Activated naive CD8-positive, alpha-beta T cell treated with anti-CD3 and anti-CD28 coated beads, Interleukin-2, amount 10 ng/mL, durations not matched to agents 7 days and 5 days (primary cell): Measurements from ENCODE around the gene KRT78. TPM values are rescaled to one million over a fixed set of nuclear protein-coding genes. Genes with fewer than 3 reads are reported as not detected.
"Not testable (repeated sequence)": the region's sequence is repeated elsewhere in the genome, so short reads cannot be mapped to it uniquely, and the experiment has no call there.

Source experiments
- ATAC-seq: fragments of 150-1000 bp; cut with Tn5 transposase; one replicate; pipeline ENCODE4 v1.10.0; 2021; ENCODE audit warnings: low read depth, moderate library complexity
- POLR2A ChIA-PET: fragments of 350-600 bp; sonication (Branson Sonifier 250); formaldehyde crosslinking; loops from one replicate; lab custom pipeline; 2021; ENCODE audit warnings: antibody characterized with exemption; lab: Charles Lee
- DNase-seq: peaks from one replicate; pipeline ENCODE4 v3.0.0; 2021
- H3K27ac Mint-ChIP-seq: one replicate; pipeline ENCODE4 v1.8.0; 2022; ENCODE audit warnings: mild to moderate bottlenecking, mixed read lengths
- H3K27me3 Mint-ChIP-seq: one replicate; pipeline ENCODE4 v1.8.0; 2022; ENCODE audit warnings: mild to moderate bottlenecking, moderate library complexity, mixed read lengths
- H3K36me3 Mint-ChIP-seq: one replicate; pipeline ENCODE4 v1.8.0; 2021; ENCODE audit warnings: mild to moderate bottlenecking, mixed read lengths
- H3K4me1 Mint-ChIP-seq: one replicate; pipeline ENCODE4 v1.8.0; 2021; ENCODE audit warnings: mixed read lengths
- H3K4me3 Mint-ChIP-seq: one replicate; pipeline ENCODE4 v1.8.0; 2022; ENCODE audit warnings: mild to moderate bottlenecking, moderate library complexity, mixed read lengths
- H3K9me3 Mint-ChIP-seq: one replicate; pipeline ENCODE4 v1.8.0; 2021; ENCODE audit warnings: mixed read lengths
- total RNA-seq, 2 experiments: library from RNA; stranded (reverse); gene quantifications; one replicate each; pipeline ENCODE4 v1.2.3, GENCODE V29; 2021

The KRT78 gene
- total RNA-seq, 2 experiments from 2014 or later = not detected

DNA sequence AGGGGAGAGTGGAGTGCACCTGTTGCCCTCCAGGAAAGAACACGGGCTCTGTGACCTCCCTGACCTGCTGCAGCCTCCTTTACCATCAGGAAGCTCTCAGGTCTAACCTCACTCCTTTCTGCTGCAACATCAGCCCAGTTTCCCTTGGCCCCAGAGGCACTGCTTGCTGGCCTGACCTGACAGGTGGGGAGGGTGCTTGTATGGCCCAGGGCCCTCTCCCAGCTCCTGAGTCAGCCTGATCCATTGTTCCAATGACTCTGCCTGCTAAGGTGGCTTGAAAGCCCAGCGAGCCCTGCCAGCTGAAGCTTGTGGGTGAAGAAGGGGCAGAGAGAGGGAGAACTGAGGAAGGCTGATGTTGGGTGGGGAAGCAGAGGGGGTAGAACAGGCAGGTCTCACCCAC is 13.2 kb upstream of the KRT78 start:
- Mint-ChIP-seq H3K36me3 (no peaks in the 10 kb centered on the region), H3K4me3 (no peak overlapping the region), H3K27me3 (no peaks in the 10 kb centered on the region), H3K27ac (no peak overlapping the region), H3K9me3 (no peaks in the 10 kb centered on the region), H3K4me1 (peaks cover 3% of the 10 kb centered on the region)
- POLR2A ChIA-PET = no interaction called here
- DNase-seq (no peak), ATAC-seq (no peak)

DNA sequence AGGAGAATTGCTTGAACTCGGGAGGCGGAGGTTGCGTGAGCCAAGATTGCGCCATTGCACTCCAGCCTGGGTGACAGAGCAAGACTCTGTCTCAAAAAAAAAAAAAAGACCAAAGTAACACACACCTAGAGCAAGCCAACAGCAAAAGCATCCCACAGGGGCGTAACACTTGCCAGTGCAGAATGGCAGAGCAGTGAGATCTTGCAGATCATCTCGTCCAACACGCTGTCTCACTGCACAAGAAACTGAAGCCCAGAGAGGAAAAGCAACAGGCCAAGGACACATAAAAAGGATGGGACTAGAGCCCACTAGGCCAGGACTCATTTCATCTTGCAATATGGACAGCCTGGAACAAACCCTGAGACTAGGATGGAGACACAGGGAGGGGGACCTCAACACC is 12.7 kb upstream of the KRT78 start:
- H3K27me3 Mint-ChIP-seq = no peaks in the 10 kb centered on the region
- DNase-seq (no peak), ATAC-seq (no peak)
- no peaks in the 10 kb centered on the region for H3K36me3 Mint-ChIP-seq
- peaks cover 2% of the 10 kb centered on the region for H3K4me1 Mint-ChIP-seq
- no peak overlapping the region for H3K4me3 Mint-ChIP-seq
- no peak overlapping the region for H3K27ac Mint-ChIP-seq
- POLR2A ChIA-PET = no interaction called here
- no peaks in the 10 kb centered on the region for H3K9me3 Mint-ChIP-seq

DNA sequence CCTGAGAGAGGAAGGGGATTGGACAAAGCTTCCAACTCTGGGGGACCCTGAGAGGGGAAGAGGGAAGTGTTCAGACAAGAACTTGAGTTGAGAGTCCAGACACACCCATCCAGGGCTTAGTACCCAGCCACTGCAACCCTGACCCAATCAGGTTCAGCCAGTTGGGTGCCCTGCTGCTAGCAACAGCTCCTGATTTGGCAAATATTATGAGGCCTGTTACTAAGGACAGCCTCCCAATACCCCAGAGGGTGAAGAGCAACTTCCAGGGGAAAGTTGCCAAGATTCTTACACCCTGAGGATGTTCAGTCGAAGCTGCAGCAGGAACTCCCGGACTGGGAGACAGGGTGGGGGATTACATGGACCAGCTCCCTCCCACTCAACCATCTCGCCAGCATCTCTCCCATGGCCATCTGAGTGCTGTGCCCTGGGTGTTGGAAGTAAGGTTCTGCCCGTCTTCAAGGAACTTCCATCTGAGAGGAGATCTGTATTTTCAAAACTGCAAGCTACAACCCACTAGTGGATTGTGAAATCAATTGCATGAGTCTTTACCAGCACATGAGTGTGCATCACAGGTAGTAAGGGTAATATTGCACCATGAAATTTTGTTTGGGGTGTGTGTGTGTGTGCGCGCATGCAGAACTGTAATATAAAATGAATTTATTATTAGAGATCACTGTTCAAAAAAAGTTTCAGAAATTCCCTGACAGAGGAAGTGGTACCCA is 11.5 kb upstream of the KRT78 start:
- DNase-seq (no peak), ATAC-seq (no peak)
- Mint-ChIP-seq H3K4me3 (no peak overlapping the region), H3K27me3 (peaks cover 5% of the 10 kb centered on the region), H3K4me1 (peaks cover 2% of the 10 kb centered on the region), H3K36me3 (no peaks in the 10 kb centered on the region), H3K27ac (no peak overlapping the region), H3K9me3 (peaks cover 3% of the 10 kb centered on the region)
- POLR2A ChIA-PET = no interaction called here

DNA sequence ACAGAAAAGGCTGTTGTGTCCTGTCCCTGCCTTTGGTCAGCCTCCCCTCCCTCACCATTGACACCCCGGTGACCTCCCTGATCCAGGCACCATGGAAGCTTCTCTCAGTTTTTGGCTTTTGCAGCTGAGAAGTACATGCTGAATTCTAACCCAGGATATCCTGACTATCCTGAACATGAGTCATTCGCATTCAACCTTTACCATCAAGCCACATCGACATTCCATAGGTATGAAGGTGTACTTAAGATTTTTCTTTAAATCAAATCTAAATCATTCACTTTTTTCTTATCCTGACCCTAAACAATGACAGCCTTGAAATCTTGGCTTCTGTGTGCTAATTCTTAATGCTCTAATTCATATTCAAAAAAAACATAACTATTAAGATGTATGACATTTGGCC is 8.7 kb upstream of the KRT78 start:
- no peak overlapping the region for H3K4me3 Mint-ChIP-seq
- H3K27me3 Mint-ChIP-seq = peaks cover 13% of the 10 kb centered on the region
- H3K27ac Mint-ChIP-seq = no peak overlapping the region
- H3K4me1 Mint-ChIP-seq = peaks cover 2% of the 10 kb centered on the region
- no peak for DNase-seq
- POLR2A ChIA-PET = no interaction called here
- H3K36me3 Mint-ChIP-seq = no peaks in the 10 kb centered on the region
- H3K9me3 Mint-ChIP-seq = peaks cover 4% of the 10 kb centered on the region
- no peak for ATAC-seq

DNA sequence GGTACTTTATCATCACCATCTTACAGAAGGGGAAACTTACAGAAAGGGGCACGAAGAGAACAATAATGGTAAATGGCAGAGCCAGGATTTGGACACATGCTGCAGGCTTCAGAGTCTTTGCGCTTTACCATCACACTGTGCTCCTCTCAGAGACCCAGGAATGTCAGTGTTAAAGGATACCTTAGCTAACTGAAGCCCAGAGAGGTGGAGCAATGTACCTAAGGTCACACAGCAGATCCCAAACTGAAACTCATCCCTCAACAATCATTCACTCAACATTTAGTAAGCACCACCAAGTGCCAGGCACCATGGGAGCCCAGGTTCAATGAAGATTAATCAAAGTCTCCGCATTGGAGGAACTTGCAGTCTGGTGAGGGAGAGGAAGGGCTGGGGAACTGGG is 8.0 kb upstream of the KRT78 start:
- Mint-ChIP-seq H3K4me3 (no peak overlapping the region), H3K36me3 (no peaks in the 10 kb centered on the region), H3K9me3 (peaks cover 4% of the 10 kb centered on the region), H3K27me3 (peaks cover 17% of the 10 kb centered on the region), H3K27ac (no peak overlapping the region), H3K4me1 (peaks cover 2% of the 10 kb centered on the region)
- POLR2A ChIA-PET = no interaction called here
- no peak for ATAC-seq
- no peak for DNase-seq

DNA sequence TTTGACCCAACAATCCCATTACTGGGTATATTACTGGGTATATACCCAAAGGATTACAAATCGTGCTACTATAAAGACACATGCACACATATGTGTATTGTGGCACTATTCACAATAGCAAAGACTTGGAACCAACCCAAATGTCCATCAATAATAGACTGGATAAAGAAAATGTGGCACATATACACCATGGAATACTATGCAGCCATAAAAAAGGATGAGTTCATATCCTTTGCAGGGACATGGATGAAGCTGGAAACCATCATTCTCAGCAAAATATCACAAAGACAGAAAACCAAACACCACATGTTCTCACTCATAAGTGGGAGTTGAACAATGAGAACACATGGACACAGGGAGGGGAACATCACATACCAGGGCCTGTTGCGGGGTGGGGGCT is 7.3 kb upstream of the KRT78 start:
- DNase-seq, H3K36me3 Mint-ChIP-seq, H3K4me3 Mint-ChIP-seq, H3K27ac Mint-ChIP-seq, H3K4me1 Mint-ChIP-seq, ATAC-seq, POLR2A ChIA-PET, H3K9me3 Mint-ChIP-seq: not testable (repeated sequence)
- peaks cover 18% of the 10 kb centered on the region for H3K27me3 Mint-ChIP-seq

DNA sequence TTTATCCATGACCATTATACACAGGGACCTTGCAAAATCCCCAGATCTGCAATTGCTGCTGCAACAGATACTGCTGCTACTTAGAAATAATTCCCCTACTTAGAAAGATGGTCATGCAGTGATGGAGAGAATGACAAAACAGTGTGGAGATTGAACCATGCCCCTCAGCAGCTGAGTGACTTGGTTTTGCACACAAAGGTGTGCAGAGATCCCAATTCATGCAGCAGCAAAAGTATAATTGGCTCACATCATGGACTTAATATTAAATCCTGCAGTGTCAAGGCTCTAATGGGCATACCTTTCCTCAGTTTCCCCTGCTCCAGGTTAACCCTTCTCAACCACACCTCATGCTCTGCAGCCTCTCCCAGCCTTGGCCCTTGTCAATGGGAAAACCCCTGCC is 3.0 kb upstream of the KRT78 start:
- no peak for ATAC-seq
- POLR2A ChIA-PET = no interaction called here
- H3K9me3 Mint-ChIP-seq = peaks cover 4% of the 10 kb centered on the region
- no peak overlapping the region for H3K27ac Mint-ChIP-seq
- H3K4me1 Mint-ChIP-seq = no peaks in the 10 kb centered on the region
- no peak for DNase-seq
- peaks cover 25% of the 10 kb centered on the region for H3K27me3 Mint-ChIP-seq
- no peak overlapping the region for H3K4me3 Mint-ChIP-seq
- no peaks in the 10 kb centered on the region for H3K36me3 Mint-ChIP-seq

DNA sequence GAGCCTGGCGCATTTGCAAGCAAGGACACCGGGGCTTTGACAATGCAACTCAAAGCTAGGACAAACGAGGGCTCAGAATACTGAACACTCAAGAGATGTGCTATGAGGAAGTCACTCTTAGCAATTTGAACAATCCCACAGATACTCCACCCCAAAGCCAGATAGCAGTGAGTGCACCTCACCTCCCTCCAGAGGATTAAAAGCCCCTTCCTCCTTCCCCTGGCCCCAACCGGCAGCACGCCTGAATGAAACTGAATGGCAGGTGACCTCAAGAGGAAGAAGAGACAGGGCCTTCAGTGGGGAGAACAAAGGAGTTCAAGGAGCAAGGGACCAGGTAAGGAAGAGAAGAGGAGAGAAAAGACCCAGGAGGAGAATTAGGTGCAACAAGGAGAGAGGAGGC is 1.9 kb upstream of the KRT78 start:
- no peak for DNase-seq
- H3K9me3 Mint-ChIP-seq = peaks cover 3% of the 10 kb centered on the region
- no peaks in the 10 kb centered on the region for H3K36me3 Mint-ChIP-seq
- no peaks in the 10 kb centered on the region for H3K4me1 Mint-ChIP-seq
- no peak overlapping the region for H3K4me3 Mint-ChIP-seq
- no peak for ATAC-seq
- H3K27me3 Mint-ChIP-seq = peaks cover 24% of the 10 kb centered on the region
- POLR2A ChIA-PET = no interaction called here
- H3K27ac Mint-ChIP-seq = no peak overlapping the region

DNA sequence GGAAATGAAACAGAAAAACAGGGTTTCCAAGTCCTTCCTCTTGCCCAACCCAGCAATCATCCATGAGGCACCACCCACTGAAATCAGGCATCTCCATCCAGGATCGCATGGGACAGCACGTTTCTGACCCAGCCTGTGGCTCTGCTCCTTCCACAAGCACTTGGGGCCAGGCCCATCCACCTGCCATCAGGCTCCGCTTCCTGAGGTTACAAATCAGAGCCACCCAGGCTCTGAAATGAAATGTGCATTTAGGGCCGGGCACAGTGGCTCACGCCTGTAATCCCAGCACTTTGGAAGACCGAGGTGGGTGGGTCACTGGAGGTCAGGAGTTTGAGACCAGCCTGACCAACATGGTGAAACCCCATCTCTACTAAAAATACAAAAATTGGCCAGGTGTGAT is 717 bp upstream of the KRT78 start:
- POLR2A ChIA-PET = no interaction called here
- H3K36me3 Mint-ChIP-seq = no peaks in the 10 kb centered on the region
- no peak for DNase-seq

DNA sequence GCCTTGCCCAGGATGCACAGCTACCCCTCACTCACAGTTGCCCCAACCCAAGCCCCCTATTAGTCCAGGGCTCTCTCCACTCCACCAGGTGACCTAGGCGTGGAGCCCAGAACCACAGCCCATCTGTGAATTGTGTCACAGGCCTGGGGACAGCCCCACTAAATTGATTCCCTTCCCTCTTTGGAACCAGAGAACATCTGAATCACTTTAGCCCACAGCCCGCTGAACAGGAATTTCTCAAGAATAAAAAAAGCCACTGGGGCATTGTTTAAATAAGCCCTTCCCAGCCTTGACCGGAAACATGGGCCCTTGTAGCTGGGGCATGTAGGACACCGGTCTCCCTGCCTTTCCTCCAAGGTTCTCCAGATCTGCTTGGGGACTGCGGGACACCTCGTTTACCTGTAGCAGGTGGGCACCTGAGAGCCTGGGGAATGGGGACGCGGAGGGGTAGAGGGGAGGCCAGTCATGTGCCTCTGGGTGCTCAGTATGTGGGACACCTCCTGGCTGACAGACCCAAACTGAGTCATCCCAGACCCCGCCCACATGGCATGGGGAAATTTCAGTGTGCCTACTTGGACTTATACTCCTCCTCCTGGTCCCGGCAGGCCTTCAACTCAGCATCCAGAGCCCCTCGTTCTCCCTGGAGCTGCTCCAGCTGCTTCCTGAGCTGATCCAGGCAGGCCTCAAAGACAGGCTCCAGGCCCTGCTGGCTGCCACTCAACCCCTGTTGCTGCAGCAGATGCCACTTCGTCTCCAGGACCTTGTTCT is 1.3 kb downstream of the KRT78 start:
- no peak overlapping the region for H3K4me3 Mint-ChIP-seq
- DNase-seq (no peak), ATAC-seq (no peak)
- H3K4me1 Mint-ChIP-seq = peaks cover 2% of the 10 kb centered on the region
- H3K27ac Mint-ChIP-seq = no peak overlapping the region
- no peaks in the 10 kb centered on the region for H3K9me3 Mint-ChIP-seq
- POLR2A ChIA-PET = no interaction called here
- peaks cover 14% of the 10 kb centered on the region for H3K27me3 Mint-ChIP-seq
- no peaks in the 10 kb centered on the region for H3K36me3 Mint-ChIP-seq

More for the DNA sequence above, 717 bp upstream of the KRT78 start:
- no peak for ATAC-seq
- Mint-ChIP-seq H3K4me3 (no peak overlapping the region), H3K9me3 (no peaks in the 10 kb centered on the region), H3K4me1 (no peaks in the 10 kb centered on the region), H3K27ac (no peak overlapping the region), H3K27me3 (peaks cover 17% of the 10 kb centered on the region)

DNA sequence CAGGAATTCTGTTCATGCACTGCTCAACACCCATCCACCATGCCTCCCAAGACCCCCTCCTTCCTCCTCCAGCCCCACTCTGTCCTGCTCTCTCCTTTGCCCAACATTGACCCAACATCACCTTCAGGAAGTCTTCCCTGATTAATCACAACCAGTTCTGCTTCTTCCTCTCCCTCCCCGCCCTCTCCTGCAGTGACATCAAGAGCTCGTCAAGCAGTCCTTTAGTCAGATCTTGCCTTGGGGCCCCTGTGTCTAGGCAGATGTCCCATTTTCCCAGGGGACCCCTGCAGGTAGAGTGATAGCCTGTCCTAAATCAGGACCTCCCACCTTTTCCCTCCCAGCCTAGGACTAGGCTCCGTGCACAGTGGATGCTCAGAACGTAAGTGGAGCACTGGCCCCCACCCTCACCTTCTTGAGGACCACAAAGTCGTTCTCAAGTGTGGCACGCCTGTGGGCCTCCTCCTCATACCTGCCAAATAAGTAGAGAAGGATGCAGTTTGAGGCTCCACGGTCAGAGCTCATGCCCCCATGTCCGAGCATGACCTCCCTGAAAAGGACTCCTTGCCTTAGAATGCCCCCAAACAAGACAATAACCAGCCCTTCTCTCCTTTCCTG is 2.3 kb downstream of the KRT78 start:
- DNase-seq = no peak
- Mint-ChIP-seq H3K4me3 (no peak overlapping the region), H3K9me3 (no peaks in the 10 kb centered on the region), H3K27me3 (peaks cover 11% of the 10 kb centered on the region), H3K4me1 (peaks cover 8% of the 10 kb centered on the region), H3K27ac (no peak overlapping the region), H3K36me3 (no peaks in the 10 kb centered on the region)
- POLR2A ChIA-PET = no interaction called here
- no peak for ATAC-seq

DNA sequence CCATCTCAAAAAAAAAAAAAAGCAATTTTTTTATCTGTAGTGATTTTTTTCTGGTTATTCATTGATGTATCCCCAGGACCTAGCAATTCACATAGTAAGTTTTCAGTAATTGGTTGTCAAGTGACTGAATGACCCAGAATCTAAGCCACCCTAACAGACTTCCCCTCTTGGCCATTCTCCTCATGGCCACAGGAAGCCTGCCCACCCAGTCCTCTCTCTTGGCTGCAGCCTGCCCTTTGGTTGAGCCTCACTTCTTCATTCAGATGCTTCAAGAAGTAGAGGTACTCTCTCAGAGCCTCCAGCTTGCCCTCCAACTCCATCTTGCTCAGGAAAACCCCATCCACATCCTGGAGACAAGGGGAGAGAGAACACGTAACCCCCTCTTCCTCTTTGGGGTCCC is 2.8 kb downstream of the KRT78 start:
- DNase-seq = no peak
- Mint-ChIP-seq H3K4me1 (peaks cover 8% of the 10 kb centered on the region), H3K4me3 (no peak overlapping the region), H3K9me3 (no peaks in the 10 kb centered on the region), H3K27me3 (peaks cover 10% of the 10 kb centered on the region), H3K27ac (no peak overlapping the region), H3K36me3 (no peaks in the 10 kb centered on the region)
- ATAC-seq = no peak
- POLR2A ChIA-PET = no interaction called here

DNA sequence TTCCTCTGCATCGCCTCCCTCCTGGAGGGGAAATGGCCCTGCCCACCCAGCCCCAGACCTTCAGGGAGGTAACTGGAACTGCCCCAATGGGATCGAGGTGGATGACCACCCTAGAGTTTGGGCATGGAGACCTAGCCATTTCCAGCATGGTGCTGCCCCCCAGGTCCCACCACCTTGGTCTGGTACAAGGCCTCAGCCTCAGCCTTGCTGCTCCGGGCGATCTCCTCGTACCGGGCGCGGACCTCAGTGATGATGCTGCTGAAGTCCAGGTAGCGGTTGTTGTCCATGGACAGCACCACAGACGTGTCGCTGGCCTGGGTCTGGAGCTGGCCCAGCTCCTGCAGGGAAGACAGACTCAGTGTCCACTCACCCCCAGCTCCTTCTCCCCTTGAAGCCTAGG is 4.4 kb downstream of the KRT78 start:
- Mint-ChIP-seq H3K27ac (no peak overlapping the region), H3K27me3 (peaks cover 7% of the 10 kb centered on the region), H3K9me3 (no peaks in the 10 kb centered on the region), H3K36me3 (no peaks in the 10 kb centered on the region), H3K4me1 (peaks cover 8% of the 10 kb centered on the region), H3K4me3 (no peak overlapping the region)
- DNase-seq (no peak), ATAC-seq (no peak)
- POLR2A ChIA-PET = no interaction called here
